K562 (cell line): ENCODE results near the gene FKBP8. TPM values are rescaled to one million over a fixed set of nuclear protein-coding genes. Genes with fewer than 3 reads are reported as not detected.
A peak's percentile ranks its signal among the peaks of the same experiment; 100 is the strongest.

ENCODE experiments used
- CBX2 ChIP-seq: fragments of 200-600 bp; sonication (generic); IDR thresholded peaks from one replicate; pipeline ENCODE4 v1.6.1; 2012; ENCODE audit warnings: mild to moderate bottlenecking, low read length, inconsistent platforms; ENCODE audit not compliant: insufficient read depth, poor library complexity, severe bottlenecking
- CCAR2 ChIP-seq: fragments of 200-400 bp; formaldehyde crosslinking; IDR thresholded peaks from 2 replicates; pipeline ENCODE4 v1.6.1; 2017; ENCODE audit warnings: mild to moderate bottlenecking, low read depth, low read length
- CHD7 ChIP-seq: fragments of 200-600 bp; sonication (generic); IDR thresholded peaks from one replicate; pipeline ENCODE4 v1.6.1; 2012; ENCODE audit warnings: mild to moderate bottlenecking, low read depth, low read length, inconsistent platforms
- E2F3 ChIP-seq: fragments of 250-450 bp; sonication (Bioruptor Pico); IDR thresholded peaks from 2 replicates; pipeline ENCODE4 v1.4.0; 2020; ENCODE audit warnings: mild to moderate bottlenecking
- ELK3 ChIP-seq: fragments of 450-650 bp; formaldehyde crosslinking; IDR thresholded peaks from 2 replicates; pipeline ENCODE4 v1.4.0; 2020; ENCODE audit warnings: mild to moderate bottlenecking
- FOSL1 ChIP-seq: fragments of 200-800 bp; sonication (Bioruptor generic); conservative IDR thresholded peaks from 2 replicates; pipeline ENCODE4 v1.6.1; 2016; ENCODE audit warnings: missing genetic modification characterization, missing compliant biosample characterization
- MAFG ChIP-seq: fragments of 450-650 bp; conservative IDR thresholded peaks from 2 replicates; pipeline ENCODE4 v1.6.1; 2016; ENCODE audit warnings: missing genetic modification characterization, missing compliant biosample characterization
- PHF20 ChIP-seq: fragments of 450-650 bp; IDR thresholded peaks from 2 replicates; pipeline ENCODE4 v1.6.1; 2018; ENCODE audit not compliant: partially characterized antibody
- RBM14 ChIP-seq: fragments of 200-400 bp; formaldehyde crosslinking; IDR thresholded peaks from 2 replicates; pipeline ENCODE4 v1.6.1; 2018; ENCODE audit warnings: low read depth, mild to moderate bottlenecking, low read length, moderate library complexity, borderline replicate concordance; ENCODE audit not compliant: insufficient read depth
- RBM34 ChIP-seq: fragments of 200-400 bp; formaldehyde crosslinking; IDR thresholded peaks from 2 replicates; pipeline ENCODE4 v1.6.1; 2018; ENCODE audit warnings: low read length, borderline replicate concordance; ENCODE audit not compliant: insufficient read depth
- TCF3 ChIP-seq: sonication (generic); formaldehyde crosslinking; IDR thresholded peaks from 2 replicates; pipeline ENCODE4 v1.4.0; 2020; ENCODE audit warnings: mild to moderate bottlenecking, missing genetic modification reagents
- THRB ChIP-seq: fragments of 450-650 bp; formaldehyde crosslinking; conservative IDR thresholded peaks from 2 replicates; pipeline ENCODE4 v1.4.0; 2022; ENCODE audit warnings: mild to moderate bottlenecking, missing genetic modification characterization
- ZNF184 ChIP-seq: sonication (generic); formaldehyde crosslinking; IDR thresholded peaks from 2 replicates; pipeline ENCODE4 v1.5.0; 2020; ENCODE audit warnings: missing genetic modification reagents
- ZNF551 ChIP-seq: fragments of 250-450 bp; sonication (Bioruptor Pico); IDR thresholded peaks from 2 replicates; pipeline ENCODE4 v1.5.0; 2021; ENCODE audit warnings: mild to moderate bottlenecking, moderate library complexity
- polyA plus RNA-seq, 8 experiments: library from polyadenylated mRNA; depleted of rRNA in 4 of 8; stranded (reverse) in 5 of 8; unstranded in 3 of 8; fragments of >200 nt; fragmentation: Nextera tagmentation in 2 of 8; fragmentation: Illumina TruSeq in 1 of 8; extraction: Ambion mirVana in 2 of 8; extraction: Trizol in 1 of 8; gene quantifications; 2 replicates each; pipeline versions ENCODE4 v1.2.1 to v1.2.3, GENCODE V29; 2011 to 2014; ENCODE audit warnings: inconsistent platforms in 1 of 8, missing spikeins in 1 of 8
- total RNA-seq, 7 experiments: library from RNA; depleted of rRNA in 6 of 7; stranded (reverse); fragments of >200 nt in 6 of 7; fragmentation: Illumina TruSeq in 2 of 7; extraction: Trizol in 2 of 7; gene quantifications; 2 replicates each; pipeline versions ENCODE4 v1.2.1 to v1.2.3, GENCODE V29; 2011 to 2021; ENCODE audit warnings: low replicate concordance in 1 of 7

Gene FKBP8
- total and polyA plus RNA-seq, 9 of the 15 experiments (the other 6 are each of a cell fraction or from before 2014, with no cell fraction given): 0.46 to 236 (median 104) TPM

GRCh38 chr19:18571564-18572344, 28.4 kb upstream of the FKBP8 start, which contains the start of gene UBA52 (continued):
- no peak for TF ChIP-seq CHD7
- no peak for TF ChIP-seq CBX2
- TF ChIP-seq ZNF551 (CRISPR knock-in tag): no peak
- TF ChIP-seq MAFG: no peak
- peak; percentile 62 for TF ChIP-seq PHF20
- no peak for TF ChIP-seq THRB (CRISPR knock-in tag)
- no peak for TF ChIP-seq E2F3 (CRISPR knock-in tag)
- peak; percentile 31 for TF ChIP-seq TCF3
- no peak for TF ChIP-seq ELK3
- TF ChIP-seq CCAR2: no peak
- TF ChIP-seq RBM14: no peak
- TF ChIP-seq ZNF184 (CRISPR knock-in tag): no peak
- TF ChIP-seq FOSL1 (tag): peak; percentile 69
- no peak for TF ChIP-seq RBM34
